GM18526 (cell line): ENCODE data around the gene TMEM214.

ENCODE experiments used
- POLR2A ChIP-seq: IDR thresholded peaks from 3 replicates; pipeline ENCODE4 v1.6.1; 2011; ENCODE audit not compliant: insufficient read length; ENCODE audit errors: extremely low read depth

Gene TMEM214, protein sequence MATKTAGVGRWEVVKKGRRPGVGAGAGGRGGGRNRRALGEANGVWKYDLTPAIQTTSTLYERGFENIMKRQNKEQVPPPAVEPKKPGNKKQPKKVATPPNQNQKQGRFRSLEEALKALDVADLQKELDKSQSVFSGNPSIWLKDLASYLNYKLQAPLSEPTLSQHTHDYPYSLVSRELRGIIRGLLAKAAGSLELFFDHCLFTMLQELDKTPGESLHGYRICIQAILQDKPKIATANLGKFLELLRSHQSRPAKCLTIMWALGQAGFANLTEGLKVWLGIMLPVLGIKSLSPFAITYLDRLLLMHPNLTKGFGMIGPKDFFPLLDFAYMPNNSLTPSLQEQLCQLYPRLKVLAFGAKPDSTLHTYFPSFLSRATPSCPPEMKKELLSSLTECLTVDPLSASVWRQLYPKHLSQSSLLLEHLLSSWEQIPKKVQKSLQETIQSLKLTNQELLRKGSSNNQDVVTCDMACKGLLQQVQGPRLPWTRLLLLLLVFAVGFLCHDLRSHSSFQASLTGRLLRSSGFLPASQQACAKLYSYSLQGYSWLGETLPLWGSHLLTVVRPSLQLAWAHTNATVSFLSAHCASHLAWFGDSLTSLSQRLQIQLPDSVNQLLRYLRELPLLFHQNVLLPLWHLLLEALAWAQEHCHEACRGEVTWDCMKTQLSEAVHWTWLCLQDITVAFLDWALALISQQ

DNA sequence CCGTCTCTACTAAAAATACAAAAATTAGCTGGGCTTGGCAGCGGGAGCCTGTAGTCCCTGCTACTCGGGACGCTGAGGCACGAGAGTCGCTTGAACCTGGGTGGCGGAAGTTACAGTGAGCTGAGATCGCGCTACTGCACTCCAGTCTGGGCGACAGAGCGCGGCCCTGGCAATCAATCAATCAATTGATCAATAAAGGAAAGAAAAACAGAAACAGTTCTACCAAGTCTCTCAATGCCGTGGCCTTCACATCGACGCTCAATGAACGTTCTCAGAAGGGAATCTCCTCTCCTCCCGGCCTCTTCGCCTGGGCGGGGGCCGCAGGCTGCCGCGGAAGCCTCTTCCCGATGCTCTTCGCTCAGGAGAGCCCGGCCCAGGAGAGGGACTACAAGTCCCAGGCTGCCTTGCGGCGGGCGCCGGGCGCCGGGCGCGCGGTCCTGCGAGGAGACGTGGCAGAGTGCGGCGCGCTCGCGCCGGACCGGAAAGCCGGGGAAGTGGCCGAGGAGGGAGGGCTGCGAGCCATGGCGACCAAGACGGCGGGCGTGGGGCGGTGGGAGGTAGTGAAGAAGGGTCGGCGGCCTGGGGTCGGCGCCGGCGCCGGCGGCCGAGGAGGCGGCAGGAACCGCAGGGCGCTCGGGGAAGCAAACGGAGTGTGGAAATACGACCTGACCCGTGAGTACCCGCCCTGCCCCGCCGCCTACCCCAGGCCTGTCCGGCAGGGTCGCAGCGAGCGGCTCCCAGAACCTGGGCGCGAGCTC lies at the start of gene TMEM214:
TSS of gene TMEM214 (plus strand) at position 471 of the 758 bp plus-strand sequence. CDS start at position 522, 51 bp downstream.
- TF ChIP-seq POLR2A: peak; percentile 90

DNA sequence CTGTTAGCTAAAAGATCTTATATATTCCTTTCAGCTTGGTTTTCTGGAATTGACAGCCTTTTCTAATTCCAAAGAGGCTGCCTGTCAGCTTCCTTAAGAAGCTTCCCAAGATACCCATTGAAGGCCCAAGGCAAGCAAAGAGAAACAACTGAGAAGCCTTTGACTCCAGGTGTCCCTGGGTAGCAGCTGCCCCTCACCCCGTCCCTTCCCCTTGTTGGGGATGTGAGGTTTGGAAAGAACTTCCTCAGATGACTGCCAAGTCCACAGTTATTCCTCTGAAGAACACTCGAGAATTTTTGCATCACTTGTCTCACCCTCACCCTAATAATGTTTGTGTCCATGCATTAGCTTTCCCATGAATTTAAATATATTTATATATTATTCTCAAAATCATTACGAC lies 49.0 kb upstream of the TMEM214 start:
- TF ChIP-seq POLR2A: no peak

DNA sequence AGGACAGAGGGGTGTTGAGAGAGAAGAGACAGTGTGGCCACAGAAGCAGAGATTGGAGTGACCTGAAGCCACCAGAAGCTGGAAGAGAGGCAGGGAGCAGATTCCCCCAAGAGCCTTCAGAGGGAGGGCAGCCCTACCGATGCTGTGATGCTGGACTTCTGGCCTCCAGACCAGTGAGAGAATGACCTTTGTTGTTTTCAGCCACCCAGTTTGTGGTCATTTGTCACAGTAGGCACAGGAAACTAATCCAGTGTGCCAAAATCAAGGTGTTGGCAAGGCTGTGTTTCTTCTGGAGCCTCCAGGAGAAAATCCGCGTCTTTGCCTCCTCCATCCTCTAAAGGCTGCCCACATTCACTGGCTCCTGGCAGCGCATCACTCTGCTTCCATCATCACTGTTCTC lies 47.0 kb upstream of the TMEM214 start:
- no peak for TF ChIP-seq POLR2A

DNA sequence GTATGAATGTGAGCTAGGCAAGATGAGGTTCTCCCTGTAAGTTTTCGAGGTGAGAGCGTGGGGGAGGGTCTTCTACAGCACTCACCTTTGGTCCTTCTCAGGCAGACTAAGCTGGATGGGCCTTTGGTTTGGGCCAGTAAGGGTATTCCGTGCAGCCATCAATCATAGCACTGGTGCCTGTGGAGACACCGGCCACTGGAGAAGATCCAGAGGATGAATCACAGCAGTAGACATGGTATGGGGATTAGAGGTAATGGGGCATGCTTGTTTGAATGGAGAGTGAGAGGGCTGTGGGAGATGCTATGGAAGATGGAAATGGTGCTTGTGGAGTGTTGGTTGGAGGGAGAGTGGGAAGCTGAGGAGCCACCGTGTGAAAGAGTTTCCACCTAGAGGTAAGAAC lies 46.2 kb upstream of the TMEM214 start:
- TF ChIP-seq POLR2A: no peak

DNA sequence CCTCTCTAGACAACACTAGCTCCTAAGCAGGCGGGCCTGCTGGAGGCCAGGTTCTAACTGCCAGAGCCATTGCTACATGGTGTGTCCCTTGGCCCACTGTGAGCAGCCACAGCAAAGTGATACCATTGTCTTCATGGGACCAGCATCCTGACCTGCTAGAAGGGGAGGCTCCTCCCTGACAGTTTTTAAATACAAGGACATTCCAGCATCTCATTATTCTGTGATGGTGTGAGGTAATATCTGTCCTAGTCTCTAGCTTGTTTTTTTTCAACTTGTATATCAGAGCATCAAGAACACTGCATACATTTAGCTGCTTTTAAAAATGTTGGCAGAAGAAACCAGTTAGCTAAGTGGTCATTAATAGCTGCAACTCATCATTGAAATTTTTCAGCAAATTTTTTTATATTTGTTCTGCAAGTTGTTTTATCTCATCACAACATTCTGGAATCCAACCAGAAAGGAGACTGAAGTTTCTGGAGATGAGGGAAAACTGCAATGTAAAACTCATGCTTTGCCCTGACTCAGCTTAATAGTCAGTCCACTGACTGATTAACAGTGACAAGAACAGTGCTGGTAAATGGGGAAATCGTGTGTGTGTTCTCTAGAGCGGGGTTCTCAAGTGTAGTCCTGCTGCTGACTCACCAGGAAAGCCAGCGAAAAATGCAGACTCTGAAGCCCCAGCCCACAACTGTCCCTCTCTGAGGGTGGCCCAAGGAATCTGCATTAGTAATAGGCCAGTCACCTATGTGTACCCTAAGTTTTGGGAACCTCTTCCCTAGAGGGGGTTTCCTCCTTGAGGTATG lies 44.5 kb upstream of the TMEM214 start:
- TF ChIP-seq POLR2A: no peak

DNA sequence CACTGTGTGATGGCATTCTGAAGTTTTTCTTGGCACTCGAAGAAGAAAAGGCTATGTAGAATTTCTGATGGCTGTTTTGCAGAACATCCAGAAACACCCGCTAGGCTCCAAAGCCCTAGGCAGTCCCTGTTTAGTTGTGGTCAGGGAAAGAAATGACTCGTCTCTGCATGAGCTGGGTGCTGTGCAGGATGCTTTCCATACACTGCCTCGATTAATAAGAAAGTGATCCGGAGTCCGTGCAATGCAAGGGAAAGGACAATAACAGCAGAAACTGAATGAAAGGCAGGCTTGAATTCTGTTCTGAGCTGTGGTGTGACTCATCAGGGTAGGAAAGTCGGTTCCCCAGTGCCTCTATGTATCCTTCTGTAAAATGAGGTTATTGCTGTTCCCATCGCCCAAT lies 43.6 kb upstream of the TMEM214 start:
- no peak for TF ChIP-seq POLR2A

DNA sequence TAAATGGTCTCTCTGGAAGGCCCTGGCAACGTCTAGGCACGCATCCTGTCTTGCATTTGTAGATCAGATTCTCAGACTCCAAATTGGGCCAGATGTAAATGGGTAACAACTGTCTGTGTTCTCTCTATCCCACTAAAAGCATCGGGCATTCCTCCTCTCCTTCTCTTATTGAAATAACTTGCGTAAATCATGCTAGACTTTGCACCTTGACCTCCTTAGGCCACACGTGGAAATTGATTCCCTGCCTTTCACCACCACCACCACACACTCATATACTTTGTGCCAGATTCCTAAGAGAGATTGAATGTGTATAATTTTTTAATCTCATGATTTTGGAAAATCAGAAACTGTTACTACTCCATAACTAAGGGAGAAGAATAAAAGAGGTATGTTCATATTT lies 41.0 kb upstream of the TMEM214 start:
- no peak for TF ChIP-seq POLR2A

DNA sequence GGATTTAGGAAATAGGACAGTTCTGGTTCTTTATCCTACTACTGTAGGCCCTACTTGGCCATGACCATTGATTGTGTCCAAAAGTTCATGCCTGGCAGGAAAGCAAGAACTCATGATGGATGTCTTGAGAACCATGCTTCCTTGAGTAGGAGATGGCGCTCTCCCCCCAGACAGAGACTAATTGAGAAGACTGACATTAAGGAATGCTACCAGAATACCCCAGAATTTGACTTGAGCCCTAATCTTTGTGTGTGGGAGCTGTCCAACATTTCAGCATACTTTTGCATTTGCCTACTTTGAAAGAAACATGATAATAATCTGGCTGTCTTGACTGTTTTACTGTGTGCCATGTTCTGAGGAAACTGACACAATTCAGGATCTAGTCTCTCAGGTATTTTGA lies 39.0 kb upstream of the TMEM214 start:
- TF ChIP-seq POLR2A: no peak

DNA sequence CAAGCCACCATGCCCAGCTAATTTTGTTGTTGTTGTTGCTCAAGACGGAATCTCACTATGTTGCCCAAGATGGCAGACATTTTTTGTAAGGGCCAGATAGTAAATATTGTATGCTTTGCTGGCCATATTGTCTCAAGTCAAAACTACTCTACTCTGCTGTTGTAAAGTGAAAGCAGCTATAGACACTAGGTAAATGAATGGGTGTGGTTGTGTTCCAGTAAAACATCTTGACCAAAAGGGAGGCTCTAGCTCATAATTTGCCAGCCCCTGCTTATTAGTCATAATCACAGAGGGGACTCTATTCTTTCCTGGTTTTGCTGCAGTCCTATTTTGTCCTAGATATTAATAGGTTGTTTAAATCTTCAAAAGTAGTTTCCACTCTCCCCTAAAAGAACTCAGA lies 37.8 kb upstream of the TMEM214 start:
- TF ChIP-seq POLR2A: no peak

DNA sequence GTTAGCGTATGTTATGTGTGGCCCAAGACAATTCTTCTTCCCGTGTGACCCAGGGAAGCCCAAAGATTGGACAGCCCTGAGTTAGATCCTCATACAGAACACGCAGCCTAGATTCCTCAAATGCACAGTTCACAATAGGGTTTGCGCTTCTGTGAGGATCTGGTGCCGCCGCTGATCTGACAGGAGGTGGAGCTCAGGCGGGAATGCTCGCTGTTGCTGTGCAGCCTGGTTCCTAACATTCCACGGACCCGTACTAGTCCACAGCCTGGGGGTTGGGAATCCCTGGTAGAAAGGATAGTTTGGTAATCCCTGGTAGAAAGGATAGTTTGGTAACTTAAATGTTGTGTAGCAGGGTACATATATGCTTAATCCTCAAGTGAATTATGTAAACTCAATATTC lies 35.4 kb upstream of the TMEM214 start:
- no peak for TF ChIP-seq POLR2A

DNA sequence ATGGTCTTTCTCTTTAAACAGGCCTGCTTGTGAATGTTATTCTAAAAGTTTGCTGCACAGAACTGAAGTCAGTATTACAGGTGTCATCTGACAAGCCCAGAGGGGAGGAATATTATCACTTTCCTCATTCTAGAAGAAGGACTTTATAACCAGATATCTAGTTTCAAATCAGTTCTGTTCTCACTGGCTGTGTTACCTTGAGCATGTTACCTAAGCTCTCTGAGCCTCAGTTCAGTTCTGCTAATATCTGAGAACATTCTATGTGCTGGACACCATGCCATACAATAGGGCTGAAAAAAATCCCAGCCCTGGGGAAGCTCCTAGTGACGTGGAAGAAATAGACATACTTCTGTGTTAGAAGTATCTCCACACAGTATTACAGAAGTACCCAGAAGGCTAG lies 34.4 kb upstream of the TMEM214 start:
- TF ChIP-seq POLR2A: no peak

DNA sequence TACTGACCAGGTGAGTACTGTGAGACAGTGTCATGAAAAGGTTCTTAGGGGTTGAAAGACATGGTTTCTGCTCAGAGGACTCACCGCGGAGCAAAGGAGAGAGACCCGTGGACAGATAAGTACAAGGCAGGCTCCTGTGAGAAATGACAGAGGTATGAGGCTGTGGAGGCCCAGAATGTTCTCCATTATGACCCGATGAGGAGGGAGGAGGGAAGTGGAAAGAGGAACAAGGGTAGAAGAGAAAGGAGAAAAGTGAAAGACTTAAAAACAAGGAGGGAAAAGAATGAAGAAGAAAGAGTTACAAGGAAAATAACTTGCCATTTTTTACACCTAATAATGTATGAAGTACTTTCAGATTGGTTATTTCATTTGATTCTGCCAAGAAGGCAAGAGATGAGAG lies 32.5 kb upstream of the TMEM214 start:
- TF ChIP-seq POLR2A: no peak

DNA sequence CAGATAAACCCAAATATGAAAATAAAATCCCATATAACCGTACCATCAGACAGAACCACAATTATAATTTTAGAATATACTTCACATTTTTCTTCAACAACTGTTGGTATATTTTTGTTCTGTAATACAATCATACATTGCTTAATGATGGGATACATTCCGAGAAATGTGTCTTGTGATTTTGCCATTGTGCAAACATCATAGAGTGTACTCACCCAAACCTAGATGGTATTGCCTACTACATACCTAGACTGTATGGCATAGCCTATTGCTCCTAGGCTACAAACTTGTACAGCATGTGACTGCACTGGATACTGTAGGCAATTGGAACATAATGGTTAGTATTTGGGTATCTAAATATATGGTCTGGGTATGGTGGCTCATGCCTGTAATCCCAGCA lies 31.8 kb upstream of the TMEM214 start:
- TF ChIP-seq POLR2A: no peak

DNA sequence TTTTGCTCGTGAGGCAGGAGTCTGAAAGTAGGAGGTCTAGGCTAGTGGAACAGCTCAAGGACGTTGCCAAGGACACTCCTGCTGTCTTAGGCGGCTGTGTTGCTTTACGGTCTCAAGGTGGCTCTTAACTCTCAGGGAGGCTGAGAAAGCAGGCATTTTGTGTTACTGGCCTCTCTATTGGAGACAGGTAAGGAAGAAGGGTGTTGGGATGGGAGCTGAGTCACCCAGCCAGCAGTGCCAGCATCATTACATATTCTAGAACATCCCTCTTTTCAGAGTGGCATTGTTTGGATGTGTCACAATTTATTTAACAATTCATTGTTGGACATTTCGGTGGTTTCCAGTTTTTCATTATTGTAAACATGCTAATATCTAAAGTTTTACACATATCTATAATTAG lies 30.8 kb upstream of the TMEM214 start:
- no peak for TF ChIP-seq POLR2A

DNA sequence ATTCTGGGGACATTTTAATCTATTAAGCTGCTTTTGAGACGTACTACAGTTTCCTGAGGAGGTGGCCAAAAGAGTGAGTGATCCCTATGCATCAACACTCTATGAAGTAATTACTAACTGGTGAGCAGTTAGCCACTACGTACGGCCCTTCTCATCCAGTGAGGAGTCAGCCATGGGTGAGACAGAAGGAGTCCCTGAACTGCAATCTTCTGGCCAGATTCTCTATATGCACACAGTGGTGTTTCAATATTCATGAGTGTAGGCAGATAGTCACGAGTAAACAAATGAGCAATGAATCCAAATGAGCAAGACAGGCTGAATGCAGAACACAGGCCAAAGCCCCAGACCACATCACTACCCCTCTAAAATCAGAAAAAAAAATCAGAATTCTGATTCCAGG lies 29.8 kb upstream of the TMEM214 start:
- no peak for TF ChIP-seq POLR2A
